ENCODE data around the gene ESF1. TPM values are rescaled to one million over a fixed set of nuclear protein-coding genes. Genes with fewer than 3 reads are reported as not detected.

ESF1 gene
- total and polyA plus RNA-seq, 4 donors: 3.5 to 7.3 (median 5.7) TPM

- no peak for TF ChIP-seq CTCF (IDR thresholded peaks at IDR 0.05; ENCODE audit: low read depth, low read length, missing input control)
- TF ChIP-seq HNF4A (conservative IDR thresholded peaks at IDR 0.05): no peak
- TF ChIP-seq NR2F2 (IDR thresholded peaks at IDR 0.05): no peak
- TF ChIP-seq ATF3 (IDR thresholded peaks at IDR 0.05): no peak
- no peak for TF ChIP-seq JUND (IDR thresholded peaks at IDR 0.05)
- TF ChIP-seq YY1 (IDR thresholded peaks at IDR 0.05): no peak
These were observed 99.1 kb downstream of the ESF1 start (continued) for GRCh38 chr20:13685623-13686022.

- H3K4me3 ChIP-seq (ENCODE audit: low read depth in 1 of 3, low read length in 3 of 3): no peak overlapping the region
- no peaks in the 10 kb centered on the region for H3K27me3 ChIP-seq (ENCODE audit: control insufficient read depth in 4 of 4, insufficient read depth in 4 of 4, low read length in 3 of 4)
- peaks cover 0 to 4% (median 0%) of the 10 kb centered on the region in 4 donors for H3K4me1 ChIP-seq (ENCODE audit: control insufficient read depth in 4 of 4, insufficient read depth in 4 of 4, low read length in 3 of 4)
- no peak for TF ChIP-seq NR2F2 (IDR thresholded peaks at IDR 0.05)
- TF ChIP-seq SP1 (IDR thresholded peaks at IDR 0.05): no peak
- TF ChIP-seq RAD21 (IDR thresholded peaks at IDR 0.05): no peak
- TF ChIP-seq GABPA (IDR thresholded peaks at IDR 0.05 in 1 of 2, conservative IDR thresholded peaks at IDR 0.05 in 1 of 2): no peak
- no peak for TF ChIP-seq EGR1 (IDR thresholded peaks at IDR 0.05; ENCODE audit: low read depth in 2 of 2)
- TF ChIP-seq RXRA (IDR thresholded peaks at IDR 0.05): no peak
- TF ChIP-seq REST (IDR thresholded peaks at IDR 0.05): no peak
- no peak for TF ChIP-seq TAF1 (conservative IDR thresholded peaks at IDR 0.05)
- TF ChIP-seq FOXA1 (IDR thresholded peaks at IDR 0.05): no peak
- TF ChIP-seq HNF4G (IDR thresholded peaks at IDR 0.05): no peak
- TF ChIP-seq MAX (IDR thresholded peaks at IDR 0.05): no peak
- TF ChIP-seq CTCF (IDR thresholded peaks at IDR 0.05; ENCODE audit: low read depth, low read length, missing input control): no peak
- TF ChIP-seq HNF4A (conservative IDR thresholded peaks at IDR 0.05): no peak
- TF ChIP-seq ZBTB33 (IDR thresholded peaks at IDR 0.05): no peak
- TF ChIP-seq JUND (IDR thresholded peaks at IDR 0.05): no peak
- no peak for TF ChIP-seq FOXA2 (IDR thresholded peaks at IDR 0.05)
- DNase-seq (ENCODE audit: low spot score): no peak
- H3K36me3 ChIP-seq (ENCODE audit: control insufficient read depth in 4 of 4, insufficient read depth in 3 of 4, low read depth in 1 of 4, low read length in 3 of 4): no peaks in the 10 kb centered on the region
- no peak overlapping the region for H3K9ac ChIP-seq (ENCODE audit: low read depth in 1 of 2, low read length in 2 of 2)
- no peak overlapping the region for H3K27ac ChIP-seq (ENCODE audit: low read depth in 1 of 2, low read length in 2 of 2)
- H3K9me3 ChIP-seq (ENCODE audit: control insufficient read depth in 4 of 4, low read length in 3 of 4): no peaks in the 10 kb centered on the region
- WGBS: 73% methylated on average over 5 of the region's 5 CpGs
These were observed 100.0 kb downstream of the ESF1 start for GRCh38 chr20:13684566-13685222.

Data from liver (tissue), 9 donors.